Activated naive CD8-positive, alpha-beta T cell (primary cell): ENCODE results near the gene LYPLA2.
A peak's percentile ranks its signal among the peaks of the same experiment; 100 is the strongest.
"Not testable (repeated sequence)": the region's sequence is repeated elsewhere in the genome, so short reads cannot be mapped to it uniquely, and the experiment has no call there.

Experiments used
- H3K27ac Mint-ChIP-seq: one replicate; pipeline ENCODE4 v1.8.0; 2021; ENCODE audit warnings: mixed read lengths
- H3K27me3 Mint-ChIP-seq: one replicate; pipeline ENCODE4 v1.8.0; 2021; ENCODE audit warnings: mixed read lengths
- H3K36me3 Mint-ChIP-seq: one replicate; pipeline ENCODE4 v1.8.0; 2021; ENCODE audit warnings: mixed read lengths
- H3K4me1 Mint-ChIP-seq: one replicate; pipeline ENCODE4 v1.8.0; 2021; ENCODE audit warnings: low read depth, mixed read lengths
- H3K4me3 Mint-ChIP-seq: one replicate; pipeline ENCODE4 v1.8.0; 2021; ENCODE audit warnings: mild to moderate bottlenecking, mixed read lengths
- H3K9me3 Mint-ChIP-seq: one replicate; pipeline ENCODE4 v1.8.0; 2021; ENCODE audit warnings: low read depth, mixed read lengths

LYPLA2 gene

GRCh38 chr1:23793861-23794731, 3.2 kb downstream of the LYPLA2 start:
- Mint-ChIP-seq H3K4me1 (peaks cover 21% of the 10 kb centered on the region), H3K27me3 (no peaks in the 10 kb centered on the region), H3K27ac (no peak overlapping the region), H3K36me3 (peaks cover 2% of the 10 kb centered on the region), H3K4me3 (no peak overlapping the region), H3K9me3 (no peaks in the 10 kb centered on the region)

DNA sequence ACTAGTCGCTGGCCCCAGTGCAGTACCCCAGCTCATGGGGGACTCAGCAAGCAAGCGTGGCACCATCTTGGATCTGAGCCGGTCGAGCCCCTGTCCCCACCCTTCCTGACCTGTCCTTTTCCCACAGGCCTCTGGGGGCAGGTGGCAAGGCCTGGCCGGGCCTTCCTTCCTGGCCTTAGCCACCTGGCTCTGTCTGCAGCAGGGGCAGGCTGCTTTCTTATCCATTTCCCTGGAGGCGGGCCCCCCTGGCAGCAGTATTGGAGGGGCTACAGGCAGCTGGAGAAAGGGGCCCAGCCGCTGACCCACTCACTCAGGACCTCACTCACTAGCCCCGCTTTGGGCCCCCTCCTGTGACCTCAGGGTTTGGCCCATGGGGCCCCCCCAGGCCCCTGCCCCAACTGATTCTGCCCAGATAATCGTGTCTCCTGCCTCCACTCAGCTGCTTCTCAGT, 3.8 kb downstream of the LYPLA2 start:
- not testable (repeated sequence) for H3K4me3 Mint-ChIP-seq, H3K36me3 Mint-ChIP-seq, H3K27me3 Mint-ChIP-seq, H3K9me3 Mint-ChIP-seq, H3K27ac Mint-ChIP-seq
- H3K4me1 Mint-ChIP-seq: peaks cover 23% of the 10 kb centered on the region

DNA sequence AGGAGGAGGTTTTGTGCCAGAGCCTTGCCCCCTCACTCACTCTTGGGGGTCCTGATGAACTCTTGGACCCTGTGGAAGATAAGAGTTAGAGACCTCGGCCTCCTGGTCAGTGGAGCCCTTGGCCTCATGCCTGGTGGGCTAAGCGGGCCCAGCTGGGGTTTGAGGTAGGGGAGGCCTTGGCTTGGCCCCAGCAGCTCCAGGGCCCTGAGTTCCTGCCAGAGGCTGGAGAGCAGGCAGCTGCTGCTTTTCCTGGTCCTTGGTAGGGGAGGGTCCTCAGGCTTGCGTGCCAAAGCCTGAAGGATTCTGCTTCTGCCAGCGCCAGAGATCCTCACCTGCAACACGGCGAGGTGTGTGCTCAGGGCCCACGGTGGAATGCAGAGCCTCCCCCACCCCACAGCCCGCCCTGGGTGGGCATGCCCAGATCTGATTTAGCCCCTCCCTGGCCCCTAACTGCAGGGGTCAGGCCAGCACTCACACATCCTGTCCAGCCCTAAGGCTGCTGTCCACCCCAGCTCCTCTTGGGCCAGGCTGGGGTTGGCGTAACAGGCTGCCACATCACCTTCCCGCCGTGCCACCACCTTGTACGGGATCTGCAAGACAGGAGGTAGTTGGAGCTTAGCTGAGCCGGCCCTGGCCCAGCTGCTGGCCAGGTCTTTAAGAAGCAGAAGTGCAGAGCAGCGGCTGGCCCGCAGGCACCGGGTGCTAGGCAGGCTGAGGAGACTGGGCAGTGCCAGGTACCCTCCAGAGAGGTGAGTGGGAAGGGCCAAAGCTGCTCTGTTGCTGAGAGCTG, 4.9 kb downstream of the LYPLA2 start:
- H3K4me1 Mint-ChIP-seq: peaks cover 18% of the 10 kb centered on the region
- no peak overlapping the region for H3K27ac Mint-ChIP-seq
- H3K9me3 Mint-ChIP-seq: no peaks in the 10 kb centered on the region
- no peaks in the 10 kb centered on the region for H3K27me3 Mint-ChIP-seq
- no peak overlapping the region for H3K4me3 Mint-ChIP-seq
- H3K36me3 Mint-ChIP-seq: peaks cover 2% of the 10 kb centered on the region

GRCh38 chr1:23796466-23797271, 5.7 kb downstream of the LYPLA2 start:
- H3K4me1 Mint-ChIP-seq: peaks cover 15% of the 10 kb centered on the region
- H3K27me3 Mint-ChIP-seq: no peaks in the 10 kb centered on the region
- peaks cover 2% of the 10 kb centered on the region for H3K36me3 Mint-ChIP-seq
- no peaks in the 10 kb centered on the region for H3K9me3 Mint-ChIP-seq
- H3K27ac Mint-ChIP-seq: no peak overlapping the region
- H3K4me3 Mint-ChIP-seq: no peak overlapping the region

- Mint-ChIP-seq H3K4me3 (no peak overlapping the region), H3K4me1 (peaks cover 10% of the 10 kb centered on the region), H3K27ac (peak overlapping the region; percentile 50), H3K36me3 (peaks cover 2% of the 10 kb centered on the region), H3K27me3 (no peaks in the 10 kb centered on the region), H3K9me3 (no peaks in the 10 kb centered on the region)
These were observed 6.8 kb downstream of the LYPLA2 start for GRCh38 chr1:23797478-23798448.

DNA sequence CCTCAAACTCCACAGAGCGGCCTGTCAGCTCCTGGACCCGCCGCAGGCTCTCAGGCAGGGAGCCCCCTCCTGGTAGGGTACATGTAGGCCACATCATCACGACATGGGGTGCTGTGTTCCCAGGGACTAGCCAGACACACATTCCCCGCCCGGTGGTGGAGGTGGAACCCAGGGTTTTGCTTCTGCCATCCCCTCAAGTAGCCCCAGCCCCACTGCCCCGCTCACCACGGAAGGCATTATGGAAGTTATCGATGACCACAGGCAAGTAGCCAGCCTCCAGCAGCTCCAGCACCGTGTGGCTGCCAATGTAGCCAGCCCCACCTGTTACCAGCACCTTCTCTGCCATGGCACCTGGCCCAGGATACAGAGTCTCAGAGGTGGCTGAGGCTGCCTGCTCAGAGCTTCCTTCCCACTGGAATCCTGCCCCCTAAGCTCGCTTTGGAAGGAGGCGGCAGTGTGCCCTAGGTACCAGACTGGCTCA, 7.8 kb downstream of the LYPLA2 start:
- no peaks in the 10 kb centered on the region for H3K27me3 Mint-ChIP-seq
- H3K36me3 Mint-ChIP-seq: peaks cover 2% of the 10 kb centered on the region
- H3K4me1 Mint-ChIP-seq: peaks cover 10% of the 10 kb centered on the region
- H3K27ac Mint-ChIP-seq: peak overlapping the region; percentile 10
- no peaks in the 10 kb centered on the region for H3K9me3 Mint-ChIP-seq
- H3K4me3 Mint-ChIP-seq: peak overlapping the region; percentile 98

- peak overlapping the region; percentile 98 for H3K4me3 Mint-ChIP-seq
- no peaks in the 10 kb centered on the region for H3K27me3 Mint-ChIP-seq
- H3K27ac Mint-ChIP-seq: no peak overlapping the region
- H3K36me3 Mint-ChIP-seq: peaks cover 2% of the 10 kb centered on the region
- H3K4me1 Mint-ChIP-seq: peaks cover 10% of the 10 kb centered on the region
- no peaks in the 10 kb centered on the region for H3K9me3 Mint-ChIP-seq
These were observed 8.3 kb downstream of the LYPLA2 start for GRCh38 chr1:23799255-23799569.

- Mint-ChIP-seq H3K27ac (peak overlapping the region; percentile 81), H3K36me3 (peaks cover 2% of the 10 kb centered on the region), H3K27me3 (no peaks in the 10 kb centered on the region), H3K4me1 (peaks cover 10% of the 10 kb centered on the region), H3K4me3 (peak overlapping the region; percentile 98), H3K9me3 (no peaks in the 10 kb centered on the region)
These were observed 8.8 kb downstream of the LYPLA2 start for GRCh38 chr1:23799570-23800399.

DNA sequence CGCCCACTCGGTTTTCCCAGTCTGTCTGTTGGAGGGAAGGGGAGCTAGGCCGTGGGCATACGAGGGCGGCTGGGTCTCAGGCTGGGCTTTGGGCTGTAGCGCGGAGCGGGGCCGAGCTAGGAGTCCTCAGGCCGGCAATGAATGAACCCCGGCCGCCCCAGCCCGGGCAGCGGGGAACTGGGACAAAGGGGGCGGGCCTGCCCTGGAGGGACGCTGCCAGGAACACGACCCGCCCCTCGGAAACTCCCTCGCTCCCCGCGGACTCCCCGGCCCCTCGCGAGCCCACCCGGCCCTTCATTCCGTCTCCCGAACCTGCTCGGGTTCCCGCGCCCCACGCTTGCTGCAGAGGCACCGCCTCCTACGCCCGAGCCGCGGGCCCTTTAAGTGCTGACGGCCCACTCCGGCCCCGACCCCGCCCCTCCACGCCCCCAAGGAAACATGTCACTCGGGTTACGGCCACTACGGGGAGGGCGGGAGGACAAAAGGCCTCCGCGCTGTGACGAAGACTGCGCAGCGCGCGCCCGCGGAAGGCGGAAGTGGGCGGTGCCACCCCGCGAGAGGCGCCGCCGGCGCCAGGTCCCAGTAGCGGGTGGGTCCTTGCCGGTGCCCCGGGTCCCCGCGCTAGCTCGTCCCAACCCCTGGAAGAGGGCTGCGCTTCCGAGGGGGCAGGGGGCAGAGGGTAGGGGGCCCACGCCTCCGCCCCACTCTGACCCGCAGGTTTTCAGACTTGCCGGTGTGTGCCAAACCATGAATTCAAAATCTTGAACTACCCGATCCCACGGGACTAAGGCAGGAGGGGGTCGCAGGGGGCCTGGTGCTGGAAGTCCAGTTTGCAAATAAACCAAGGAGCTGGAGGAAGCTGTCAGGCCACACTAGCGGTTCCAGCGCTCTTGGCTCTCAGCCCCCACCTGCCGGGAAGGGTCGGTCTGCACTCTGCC, 9.7 kb downstream of the LYPLA2 start, which contains the start of gene GALE:
TSS of gene GALE (minus strand) at position 355 of the 938 bp plus-strand sequence. CDS start 1,747 bp downstream, outside the sequence.
- no peaks in the 10 kb centered on the region for H3K9me3 Mint-ChIP-seq
- H3K27me3 Mint-ChIP-seq: no peaks in the 10 kb centered on the region
- H3K27ac Mint-ChIP-seq: peak within 1 kb of the TSS; percentile 81
- H3K36me3 Mint-ChIP-seq: no peaks in the 10 kb centered on the region
- peak within 1 kb of the TSS; percentile 98 for H3K4me3 Mint-ChIP-seq
- H3K4me1 Mint-ChIP-seq: peaks cover 9% of the 10 kb centered on the region

GRCh38 chr1:23801338-23801748, 10.4 kb downstream of the LYPLA2 start:
- Mint-ChIP-seq H3K9me3 (no peaks in the 10 kb centered on the region), H3K27me3 (no peaks in the 10 kb centered on the region), H3K27ac (peak overlapping the region; percentile 76), H3K4me1 (peaks cover 9% of the 10 kb centered on the region), H3K4me3 (peak overlapping the region; percentile 98), H3K36me3 (no peaks in the 10 kb centered on the region)

DNA sequence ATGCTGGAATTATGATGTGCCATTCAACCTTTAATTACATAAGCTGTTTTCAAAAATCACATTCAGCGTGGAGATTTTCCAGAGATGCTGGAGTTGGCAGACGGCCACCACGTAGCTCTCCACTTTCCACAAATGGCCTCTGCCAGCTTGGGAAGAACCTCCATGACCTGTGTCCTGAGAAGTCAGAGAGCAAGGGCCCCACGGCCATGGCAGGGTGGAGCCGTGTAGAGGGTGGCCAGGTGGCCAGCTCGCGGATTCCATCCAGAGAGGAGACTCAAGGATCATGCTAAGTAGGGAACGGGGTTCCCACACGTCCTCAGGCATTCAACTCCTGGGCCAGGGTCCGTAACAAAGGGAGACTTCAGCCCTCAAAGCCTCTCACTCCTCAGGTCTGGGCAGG, 10.9 kb downstream of the LYPLA2 start:
- no peaks in the 10 kb centered on the region for H3K27me3 Mint-ChIP-seq
- H3K27ac Mint-ChIP-seq: no peak overlapping the region
- H3K36me3 Mint-ChIP-seq: peaks cover 2% of the 10 kb centered on the region
- peaks cover 9% of the 10 kb centered on the region for H3K4me1 Mint-ChIP-seq
- no peaks in the 10 kb centered on the region for H3K9me3 Mint-ChIP-seq
- H3K4me3 Mint-ChIP-seq: peak overlapping the region; percentile 98

GRCh38 chr1:23802809-23803342, 11.9 kb downstream of the LYPLA2 start:
- Mint-ChIP-seq H3K27ac (peak overlapping the region; percentile 61), H3K4me3 (peak overlapping the region; percentile 98)
- H3K27me3 Mint-ChIP-seq, H3K36me3 Mint-ChIP-seq, H3K9me3 Mint-ChIP-seq, H3K4me1 Mint-ChIP-seq: not testable (repeated sequence)
